H1 (cell line): ENCODE results near the gene TMEM229B. TPM values are rescaled to one million over a fixed set of nuclear protein-coding genes. Genes with fewer than 3 reads are reported as not detected.

ENCODE experiments used
- CTCF ChIA-PET: fragments of 300-600 bp; sonication (Branson Sonifier 250); formaldehyde crosslinking; loops from one replicate; lab custom pipeline; 2021; ENCODE audit not compliant: partially characterized antibody; lab: Charles Lee
- POLR2A ChIA-PET: fragments of 300-600 bp; sonication (Branson Sonifier 250); formaldehyde crosslinking; loops from one replicate; lab custom pipeline; 2021; ENCODE audit warnings: inconsistent platforms; ENCODE audit not compliant: partially characterized antibody; lab: Charles Lee
- DNase-seq, 2 experiments: peaks; one replicate each; pipeline versions ENCODE4 v3.0.0 to v3.0.0-alpha.2; 2010 to 2022; ENCODE audit warnings: low spot score in 2 of 2, low read depth in 1 of 2, mixed read lengths in 1 of 2
- FAIRE-seq: peaks from 2 replicates; lab custom pipeline; 2011; peaks lifted over from hg19 to GRCh38; lab: Jason Lieb, UNC
- H2AFZ ChIP-seq: 2 replicates; pipeline ENCODE4 v1.8.1; 2012; ENCODE audit warnings: low read length, inconsistent platforms
- H2AK5ac ChIP-seq: 2 replicates; pipeline ENCODE4 v1.6.1; 2013; ENCODE audit warnings: low read depth, low read length
- H2BK120ac ChIP-seq: replicated peaks from 2 replicates; pipeline ENCODE3; 2013; ENCODE audit warnings: low read depth, low read length, inconsistent platforms
- H2BK12ac ChIP-seq: 2 replicates; pipeline ENCODE4 v1.6.1; 2013; ENCODE audit warnings: low read depth, low read length
- H2BK15ac ChIP-seq: 2 replicates; pipeline ENCODE4 v1.6.1; 2013; ENCODE audit warnings: low read length
- H2BK20ac ChIP-seq: 2 replicates; pipeline ENCODE4 v1.6.1; 2013; ENCODE audit warnings: low read length
- H2BK5ac ChIP-seq: 2 replicates; pipeline ENCODE4 v1.6.1; 2013; ENCODE audit warnings: low read depth, low read length
- H3K14ac ChIP-seq: 2 replicates; pipeline ENCODE4 v1.6.1; 2013; ENCODE audit warnings: inconsistent platforms; ENCODE audit not compliant: insufficient read length
- H3K18ac ChIP-seq: 2 replicates; pipeline ENCODE4 v1.6.1; 2013; ENCODE audit warnings: low read length; ENCODE audit errors: extremely low read depth
- H3K23ac ChIP-seq: 2 replicates; pipeline ENCODE4 v1.6.1; 2013; ENCODE audit warnings: inconsistent platforms; ENCODE audit not compliant: insufficient read length
- H3K23me2 ChIP-seq: 2 replicates; pipeline ENCODE4 v1.6.1; 2013; ENCODE audit warnings: low read depth, low read length
- H3K27ac ChIP-seq: 2 replicates; pipeline ENCODE4 v1.6.1; 2011; ENCODE audit warnings: low read depth, low read length, inconsistent platforms
- H3K27me3 ChIP-seq, 4 experiments: replicated peaks in 1 of 4; 1 replicate in 1 of 4; 2 replicates in 3 of 4; pipeline versions ENCODE4 v1.6.1 to v1.8.1; 2011 to 2013; ENCODE audit warnings: low read length in 3 of 4, mild to moderate bottlenecking in 3 of 4, inconsistent platforms in 2 of 4, mixed read lengths in 2 of 4, moderate library complexity in 1 of 4; ENCODE audit not compliant: control insufficient read depth in 3 of 4, insufficient read depth in 3 of 4; ENCODE audit errors: extremely low read depth in 1 of 4
- H3K36me3 ChIP-seq, 4 experiments: 2 replicates each; pipeline versions ENCODE4 v1.6.1 to v1.8.1; 2011 to 2013; ENCODE audit warnings: mild to moderate bottlenecking in 4 of 4, low read length in 3 of 4, moderate library complexity in 2 of 4, control low read depth in 1 of 4, inconsistent platforms in 1 of 4; ENCODE audit not compliant: insufficient read depth in 4 of 4, control insufficient read depth in 2 of 4
- H3K4ac ChIP-seq: replicated peaks from 2 replicates; pipeline ENCODE3; 2013; ENCODE audit warnings: low read length, low read depth, mixed read lengths, inconsistent platforms; ENCODE audit not compliant: insufficient read length
- H3K4me1 ChIP-seq, 4 experiments: replicated peaks in 1 of 4; 1 replicate in 1 of 4; 2 replicates in 3 of 4; pipeline versions ENCODE4 v1.6.1 to v1.8.1; 2011 to 2013; ENCODE audit warnings: low read length in 3 of 4, inconsistent platforms in 2 of 4, mixed read lengths in 1 of 4; ENCODE audit not compliant: insufficient read depth in 4 of 4, control insufficient read depth in 3 of 4
- H3K4me2 ChIP-seq, 2 experiments: 2 replicates each; pipeline versions ENCODE4 v1.6.1 to v1.8.1; 2011 to 2013; ENCODE audit warnings: low read depth in 2 of 2, low read length in 2 of 2, control low read depth in 1 of 2, inconsistent platforms in 1 of 2, mild to moderate bottlenecking in 1 of 2; ENCODE audit not compliant: insufficient read depth in 1 of 2
- H3K4me3 ChIP-seq, 4 experiments: fragments of 200-600, 300-600 bp in 1 of 4; sonication (generic), shearing (Covaris generic), sonication (Bioruptor Twin) in 1 of 4; 2 replicates each; pipeline versions ENCODE4 v1.5.1 to v1.8.1; 2011 to 2016; ENCODE audit warnings: low read length in 4 of 4, low read depth in 3 of 4, control low read depth in 2 of 4, inconsistent platforms in 2 of 4, mild to moderate bottlenecking in 2 of 4, mixed read lengths in 1 of 4, moderate library complexity in 1 of 4; ENCODE audit not compliant: insufficient read depth in 2 of 4; ENCODE audit errors: extremely low read depth in 1 of 4
- H3K56ac ChIP-seq: replicated peaks from 2 replicates; pipeline ENCODE3; 2013; ENCODE audit warnings: low read depth, mild to moderate bottlenecking, mixed read lengths, low read length, inconsistent platforms; ENCODE audit not compliant: insufficient read length
- H3K79me1 ChIP-seq: 2 replicates; pipeline ENCODE4 v1.6.1; 2013; ENCODE audit warnings: low read depth, low read length, control low read depth
- H3K79me2 ChIP-seq, 2 experiments: 2 replicates each; pipeline versions ENCODE4 v1.6.1 to v1.8.1; 2012 to 2013; ENCODE audit warnings: low read length in 2 of 2, mild to moderate bottlenecking in 2 of 2, inconsistent platforms in 1 of 2; ENCODE audit not compliant: insufficient read depth in 2 of 2, control insufficient read depth in 1 of 2
- H3K9ac ChIP-seq, 4 experiments: replicated peaks in 1 of 4; 1 replicate in 1 of 4; 2 replicates in 3 of 4; pipeline versions ENCODE4 v1.6.1 to v1.8.1; 2011 to 2013; ENCODE audit warnings: low read depth in 3 of 4, low read length in 3 of 4, control low read depth in 2 of 4, mild to moderate bottlenecking in 2 of 4, moderate library complexity in 2 of 4, inconsistent platforms in 1 of 4; ENCODE audit errors: extremely low read depth in 1 of 4
- H3K9me3 ChIP-seq, 2 experiments: 2 replicates each; pipeline versions ENCODE4 v1.6.1 to v1.8.1; 2012 to 2013; ENCODE audit warnings: mild to moderate bottlenecking in 2 of 2, moderate library complexity in 2 of 2, control low read depth in 1 of 2, inconsistent platforms in 1 of 2, low read depth in 1 of 2, low read length in 1 of 2, mixed read lengths in 1 of 2; ENCODE audit not compliant: insufficient read depth in 2 of 2
- H4K20me1 ChIP-seq, 2 experiments: replicated peaks in 1 of 2; 2 replicates each; pipeline versions ENCODE3 to v1.8.1; 2011 to 2013; ENCODE audit warnings: inconsistent platforms in 2 of 2, low read length in 2 of 2, mild to moderate bottlenecking in 1 of 2; ENCODE audit not compliant: insufficient read depth in 2 of 2, control insufficient read depth in 1 of 2
- H4K5ac ChIP-seq: 2 replicates; pipeline ENCODE4 v1.6.1; 2013; ENCODE audit warnings: low read length, low read depth, mixed read lengths, inconsistent platforms; ENCODE audit not compliant: insufficient read length
- H4K8ac ChIP-seq: 2 replicates; pipeline ENCODE4 v1.8.0; 2013; ENCODE audit warnings: mild to moderate bottlenecking, moderate library complexity, low read length, inconsistent platforms; ENCODE audit not compliant: insufficient read depth; ENCODE audit errors: extremely low read depth
- H4K91ac ChIP-seq: replicated peaks from 2 replicates; pipeline ENCODE3; 2013; ENCODE audit warnings: low read length, mixed read lengths, inconsistent platforms; ENCODE audit not compliant: insufficient read length
- BACH1 ChIP-seq: IDR thresholded peaks from 2 replicates; pipeline ENCODE4 v1.6.1; 2012; ENCODE audit warnings: low read length, improper control_type of control experiment
- E2F6 ChIP-seq: IDR thresholded peaks from 2 replicates; pipeline ENCODE4 v1.6.1; 2012; ENCODE audit warnings: inconsistent platforms
- EP300 ChIP-seq, 2 experiments: IDR thresholded peaks; 1 replicate in 1 of 2; 2 replicates in 1 of 2; pipeline ENCODE4 v1.6.1; 2011 to 2012; ENCODE audit warnings: low read depth in 2 of 2, low read length in 2 of 2, mild to moderate bottlenecking in 2 of 2, borderline replicate concordance in 1 of 2, inconsistent platforms in 1 of 2, moderate library complexity in 1 of 2
- FOSL1 ChIP-seq: IDR thresholded peaks from 2 replicates; pipeline ENCODE4 v1.6.1; 2011; ENCODE audit warnings: mild to moderate bottlenecking, low read depth, low read length, moderate library complexity; ENCODE audit not compliant: insufficient read depth
- PHF8 ChIP-seq: fragments of 200-600 bp; sonication (generic); conservative IDR thresholded peaks from 2 replicates; pipeline ENCODE4 v1.7.1; 2012; ENCODE audit warnings: low read depth, mild to moderate bottlenecking, inconsistent platforms, low read length, moderate library complexity
- POLR2A ChIP-seq, 2 experiments: IDR thresholded peaks; 1 replicate in 1 of 2; 2 replicates in 1 of 2; pipeline ENCODE4 v1.6.1; 2011; ENCODE audit warnings: low read depth in 2 of 2, low read length in 2 of 2, mild to moderate bottlenecking in 2 of 2; ENCODE audit errors: control extremely low read depth in 1 of 2
- POU5F1 ChIP-seq: IDR thresholded peaks from 2 replicates; pipeline ENCODE4 v1.6.1; 2011; ENCODE audit warnings: low read depth, mild to moderate bottlenecking, low read length, moderate library complexity
- RNF2 ChIP-seq: fragments of 200-900, 300-1000 bp; sonication (generic); IDR thresholded peaks from 2 replicates; pipeline ENCODE4 v1.7.1; 2016; ENCODE audit warnings: borderline replicate concordance, low read depth, mild to moderate bottlenecking, antibody characterized with exemption, low read length; ENCODE audit not compliant: poor library complexity, severe bottlenecking; ENCODE audit errors: missing control alignments
- SP1 ChIP-seq: IDR thresholded peaks from 2 replicates; pipeline ENCODE4 v1.6.1; 2011; ENCODE audit warnings: low read depth, low read length
- SUZ12 ChIP-seq: fragments of 200-600 bp; sonication (generic); IDR thresholded peaks from 2 replicates; pipeline ENCODE4 v1.6.1; 2012; ENCODE audit warnings: mild to moderate bottlenecking, inconsistent platforms, low read length, moderate library complexity, mixed read lengths
- TEAD4 ChIP-seq: IDR thresholded peaks from 2 replicates; pipeline ENCODE4 v1.6.1; 2012; ENCODE audit warnings: low read depth, low read length, inconsistent platforms, mixed read lengths
- WGBS, 2 experiments: shearing (Covaris generic) in 1 of 2; methylation state at CpG; one replicate each; pipeline versions ENCODE4 v1.1.6 to v1.1.7; 2013 to 2015; ENCODE audit warnings: low lambda C conversion rate in 2 of 2, mixed read lengths in 2 of 2, inconsistent platforms in 1 of 2, low coverage in 1 of 2, missing lambda C conversion rate in 1 of 2; ENCODE audit not compliant: insufficient replicate concordance in 2 of 2, insufficient coverage in 1 of 2, insufficient read length in 1 of 2; ENCODE audit errors: extremely low coverage in 1 of 2, missing lambda C conversion rate in 1 of 2; 5-methylcytosine and 5-hydroxymethylcytosine counted together
- polyA plus RNA-seq, 7 experiments: library from polyadenylated mRNA; depleted of rRNA in 3 of 7; stranded (reverse) in 5 of 7; unstranded in 2 of 7; fragments of >200 nt in 5 of 7; fragments of 200-250 nt in 2 of 7; gene quantifications; 1 replicate in 5 of 7; 2 replicates in 1 of 7; 4 replicates in 1 of 7; pipeline versions ENCODE4 v1.2.1 to v1.2.3, GENCODE V29; 2011 to 2013; ENCODE audit warnings: missing spikeins in 2 of 7, mixed read lengths in 2 of 7
- total RNA-seq: library from RNA; stranded (reverse); fragmentation: NEBNext Ultra II Directional; extraction: Animal tissue kit (Norgen Biotek cat#: 25700); gene quantifications from 2 replicates; pipeline ENCODE4 v1.2.1, GENCODE V29; 2021

The TMEM229B gene
- total and polyA plus RNA-seq, 2 of the 8 experiments (the other 6 are each of a cell fraction or from before 2014, with no cell fraction given), result 0.73 to 0.85 TPM

GRCh38 chr14:67523764-67524633, 35.5 kb upstream of the TMEM229B start:
- no peaks in the 10 kb centered on the region for H3K9me3 ChIP-seq
- H3K79me1 ChIP-seq, result no peaks in the 10 kb centered on the region
- TF ChIP-seq E2F6 (no peak), EP300 (IDR thresholded peaks at IDR 0.05; ENCODE audit: borderline replicate concordance in 1 of 2, low read depth in 2 of 2, low read length in 2 of 2) (no peak), PHF8 (no peak), BACH1 (no peak), POLR2A (IDR thresholded peaks at IDR 0.05; ENCODE audit: control extremely low read depth in 1 of 2, low read depth in 2 of 2, low read length in 2 of 2) (no peak), FOSL1 (no peak), RNF2 (no peak), TEAD4 (no peak), SUZ12 (no peak), SP1 (no peak), POU5F1 (no peak)

More at GRCh38 chr14:67523764-67524633, 35.5 kb upstream of the TMEM229B start:
- WGBS, 2 experiments, result 88% methylated on average over 7 of the region's 7 CpGs; no CpG with 5 or more reads in 1 of the 2 experiments
- H3K4me3 ChIP-seq, result no peak overlapping the region
- no peaks in the 10 kb centered on the region for H3K79me2 ChIP-seq
- H2BK12ac ChIP-seq, result no peak overlapping the region
- no peak overlapping the region for H3K56ac ChIP-seq
- no peak overlapping the region for H2BK120ac ChIP-seq
- 0 out of 2 replicates have a peak overlapping the region, but pooled peaks have one; percentile 17 for H2AFZ ChIP-seq
- no peak overlapping the region for H2BK15ac ChIP-seq
- H2BK5ac ChIP-seq, result no peak overlapping the region
- H3K36me3 ChIP-seq, result no peaks in the 10 kb centered on the region
- no peak overlapping the region for H4K91ac ChIP-seq
- peaks cover 0 to 3% (median 0%) of the 10 kb centered on the region in 4 experiments; a peak in 2 of 7 replicates for H3K27me3 ChIP-seq
- H3K14ac ChIP-seq, result no peak overlapping the region
- no peak overlapping the region for H3K4ac ChIP-seq
- H2BK20ac ChIP-seq, result no peak overlapping the region
- H3K23me2 ChIP-seq, result no peaks in the 10 kb centered on the region
- H3K27ac ChIP-seq, result no peak overlapping the region
- no peak overlapping the region for H3K18ac ChIP-seq
- FAIRE-seq, result no peak
- H4K8ac ChIP-seq, result no peak overlapping the region
- H4K20me1 ChIP-seq, result no peaks in the 10 kb centered on the region
- ChIA-PET CTCF (interaction anchor here (1.0 to 43.6 kb wide), 8 partner anchors 10 to 120 kb away, joined by 3 to 924 read pairs (median 8); no protein-coding TSS in a partner anchor), POLR2A (interaction anchor here (0.7 to 1.1 kb wide), 2 partner anchors 9 to 18 kb away, joined by 3 to 4 read pairs; partner anchors contain the start of gene PLEKHH1)
- no peaks in the 10 kb centered on the region; a peak in 1 of 7 replicates for H3K4me1 ChIP-seq
- no peak overlapping the region for H3K23ac ChIP-seq
- no peak overlapping the region for H3K9ac ChIP-seq
- DNase-seq, result no peak
- H4K5ac ChIP-seq, result no peak overlapping the region
- no peak overlapping the region for H3K4me2 ChIP-seq
- H2AK5ac ChIP-seq, result no peak overlapping the region
